Measurements from ENCODE around the gene NEK6. TPM values are rescaled to one million over a fixed set of nuclear protein-coding genes. Genes with fewer than 3 reads are reported as not detected.

Gene NEK6
- total RNA-seq, 4 donors from 2014 or later: 6.0 to 14.7 (median 9.1) TPM

- intact Hi-C loops (cut with DNase I; ENCODE audit: low total_unique reads): no loop called here
- TF ChIP-seq POLR2A (IDR thresholded peaks at IDR 0.05): no peak
- TF ChIP-seq, protein P1, sequence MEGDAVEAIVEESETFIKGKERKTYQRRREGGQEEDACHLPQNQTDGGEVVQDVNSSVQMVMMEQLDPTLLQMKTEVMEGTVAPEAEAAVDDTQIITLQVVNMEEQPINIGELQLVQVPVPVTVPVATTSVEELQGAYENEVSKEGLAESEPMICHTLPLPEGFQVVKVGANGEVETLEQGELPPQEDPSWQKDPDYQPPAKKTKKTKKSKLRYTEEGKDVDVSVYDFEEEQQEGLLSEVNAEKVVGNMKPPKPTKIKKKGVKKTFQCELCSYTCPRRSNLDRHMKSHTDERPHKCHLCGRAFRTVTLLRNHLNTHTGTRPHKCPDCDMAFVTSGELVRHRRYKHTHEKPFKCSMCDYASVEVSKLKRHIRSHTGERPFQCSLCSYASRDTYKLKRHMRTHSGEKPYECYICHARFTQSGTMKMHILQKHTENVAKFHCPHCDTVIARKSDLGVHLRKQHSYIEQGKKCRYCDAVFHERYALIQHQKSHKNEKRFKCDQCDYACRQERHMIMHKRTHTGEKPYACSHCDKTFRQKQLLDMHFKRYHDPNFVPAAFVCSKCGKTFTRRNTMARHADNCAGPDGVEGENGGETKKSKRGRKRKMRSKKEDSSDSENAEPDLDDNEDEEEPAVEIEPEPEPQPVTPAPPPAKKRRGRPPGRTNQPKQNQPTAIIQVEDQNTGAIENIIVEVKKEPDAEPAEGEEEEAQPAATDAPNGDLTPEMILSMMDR (IDR thresholded peaks at IDR 0.05): no peak
- WGBS, 2 donors: 89 to 93% methylated on average over 12 of the region's 12 CpGs
- no peak for DNase-seq (ENCODE audit: low spot score in 2 of 2)
- H3K4me3 ChIP-seq (ENCODE audit: low read depth, poor library complexity, severe bottlenecking): no peak overlapping the region
These were observed 41.0 kb downstream of the NEK6 start for GRCh38 chr9:124298646-124299235.

DNA sequence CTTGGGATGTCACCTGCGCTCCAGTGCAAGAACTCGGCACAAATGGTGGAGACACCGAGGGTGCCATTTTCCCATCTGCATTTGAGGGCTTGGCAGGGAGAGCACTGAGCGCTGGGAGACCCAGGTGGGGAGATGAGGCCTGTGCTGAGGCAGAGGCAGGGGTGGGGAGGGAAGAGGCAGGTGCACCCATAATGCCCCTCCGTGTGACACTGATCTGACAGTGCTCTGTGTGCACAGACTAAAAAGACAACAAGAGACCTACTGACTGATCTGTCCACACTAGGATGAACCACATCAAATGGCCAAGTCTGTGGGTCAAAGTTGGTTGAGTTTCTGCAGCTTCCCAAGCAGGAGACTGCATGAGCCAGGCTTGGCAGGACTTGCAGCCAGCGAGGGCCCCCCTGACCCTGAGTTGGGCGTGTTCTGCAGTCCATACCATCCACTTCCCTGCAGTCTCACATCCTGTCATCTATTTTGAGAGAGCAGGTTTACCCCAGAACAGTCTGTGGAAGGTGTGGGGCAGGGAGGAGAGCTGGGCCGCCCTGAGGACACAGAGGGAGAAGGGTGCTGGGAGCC lies 41.9 kb downstream of the NEK6 start:
- intact Hi-C loops (cut with DNase I; ENCODE audit: low total_unique reads): no loop called here
- TF ChIP-seq, protein P1 (IDR thresholded peaks at IDR 0.05): no peak
- TF ChIP-seq POLR2A (IDR thresholded peaks at IDR 0.05): no peak
- no peak for DNase-seq (ENCODE audit: low spot score in 2 of 2)
- H3K4me3 ChIP-seq (ENCODE audit: low read depth, poor library complexity, severe bottlenecking): no peak overlapping the region
- WGBS, 2 donors: 78 to 80% methylated on average over 8 of the region's 8 CpGs

- no peak overlapping the region for H3K4me3 ChIP-seq (ENCODE audit: low read depth, poor library complexity, severe bottlenecking)
- intact Hi-C loops (cut with DNase I; ENCODE audit: low total_unique reads): no loop called here
- TF ChIP-seq, protein P1 (IDR thresholded peaks at IDR 0.05): no peak
- TF ChIP-seq POLR2A (IDR thresholded peaks at IDR 0.05): no peak
- 80 to 83% methylated on average over 11 of the region's 11 CpGs for WGBS, 2 donors
- DNase-seq (ENCODE audit: low spot score in 2 of 2): no peak
These were observed 42.6 kb downstream of the NEK6 start for GRCh38 chr9:124300312-124300711.

- WGBS, 2 donors: 83 to 87% methylated on average over 4 of the region's 4 CpGs
- no peak for DNase-seq (ENCODE audit: low spot score in 2 of 2)
- H3K4me3 ChIP-seq (ENCODE audit: low read depth, poor library complexity, severe bottlenecking): no peak overlapping the region
- intact Hi-C loops (cut with DNase I; ENCODE audit: low total_unique reads): no loop called here
- TF ChIP-seq, protein P1 (IDR thresholded peaks at IDR 0.05): no peak
- no peak for TF ChIP-seq POLR2A (IDR thresholded peaks at IDR 0.05)
These were observed 45.2 kb downstream of the NEK6 start for GRCh38 chr9:124302921-124303320.

GRCh38 chr9:124303762-124304161 lies 46.0 kb downstream of the NEK6 start:
- intact Hi-C loops (cut with DNase I; ENCODE audit: low total_unique reads): no loop called here
- no peak for DNase-seq (ENCODE audit: low spot score in 2 of 2)
- TF ChIP-seq, protein P1 (IDR thresholded peaks at IDR 0.05): no peak
- TF ChIP-seq POLR2A (IDR thresholded peaks at IDR 0.05): no peak
- WGBS, 2 donors: 83 to 87% methylated on average over 14 of the region's 14 CpGs
- no peak overlapping the region for H3K4me3 ChIP-seq (ENCODE audit: low read depth, poor library complexity, severe bottlenecking)

- intact Hi-C loops (cut with DNase I; ENCODE audit: low total_unique reads): no loop called here
- no peak for DNase-seq (ENCODE audit: low spot score in 2 of 2)
- TF ChIP-seq, protein P1 (IDR thresholded peaks at IDR 0.05): no peak
- no peak for TF ChIP-seq POLR2A (IDR thresholded peaks at IDR 0.05)
- H3K4me3 ChIP-seq (ENCODE audit: low read depth, poor library complexity, severe bottlenecking): no peak overlapping the region
- WGBS, 2 donors: 86 to 94% methylated on average over 8 of the region's 8 CpGs
These were observed 46.5 kb downstream of the NEK6 start for GRCh38 chr9:124304285-124304684.

Data from lower leg skin (tissue), 4 donors.